Non-pigmented ciliary epithelial cell (primary cell): ENCODE data around the gene PISD.
"Not testable (repeated sequence)": the region's sequence is repeated elsewhere in the genome, so short reads cannot be mapped to it uniquely, and the experiment has no call there.

Experiments
- DNase-seq: peaks from one replicate; pipeline ENCODE4 v3.0.0-alpha.2; 2010; ENCODE audit warnings: low read depth

The PISD gene

DNA sequence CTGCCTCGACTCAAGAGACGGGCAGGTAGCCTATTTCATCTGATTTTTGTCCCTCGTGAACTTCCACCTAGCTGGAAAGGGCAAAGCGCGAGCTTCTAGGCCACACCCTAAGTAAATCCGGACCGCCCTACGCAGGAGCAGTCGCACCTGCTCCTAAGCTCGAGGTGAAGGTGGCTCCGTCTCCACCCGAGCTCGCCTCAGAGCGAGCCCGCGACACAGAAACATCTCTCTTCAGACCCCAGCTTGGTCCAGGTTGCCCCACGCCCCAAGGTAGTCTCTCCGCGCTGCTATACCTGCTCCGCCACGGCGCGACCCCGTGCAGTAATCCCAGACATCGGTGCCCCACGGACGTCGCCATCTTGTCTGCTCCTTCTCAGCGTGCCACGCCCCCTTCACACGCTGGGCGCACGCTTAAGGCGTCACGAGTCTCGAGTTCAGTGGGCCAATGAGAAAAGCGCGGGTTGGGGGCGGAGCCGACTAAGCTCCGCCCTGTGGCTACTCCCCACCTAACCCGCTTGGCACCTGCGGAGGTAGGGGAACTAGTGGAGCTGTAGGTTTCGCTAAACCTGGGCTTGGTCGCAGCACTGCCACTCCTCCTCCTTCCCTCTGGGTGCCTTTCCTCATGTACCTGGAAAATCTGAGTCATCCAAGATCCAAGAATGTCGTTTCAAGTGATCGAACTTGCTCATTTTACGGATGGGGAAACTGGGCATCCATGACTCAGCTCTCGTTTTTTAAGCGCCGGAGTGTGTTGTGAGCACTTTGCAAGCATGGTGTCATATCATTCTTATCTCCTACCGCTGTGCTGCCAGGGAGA lies at the start of gene PISD:
Gene PISD, minus strand, starts transcription at position 365 of the 817 bp plus-strand sequence. Its CDS starts 7 bp downstream, at position 358.
- DNase-seq, result peak; percentile 79

DNA sequence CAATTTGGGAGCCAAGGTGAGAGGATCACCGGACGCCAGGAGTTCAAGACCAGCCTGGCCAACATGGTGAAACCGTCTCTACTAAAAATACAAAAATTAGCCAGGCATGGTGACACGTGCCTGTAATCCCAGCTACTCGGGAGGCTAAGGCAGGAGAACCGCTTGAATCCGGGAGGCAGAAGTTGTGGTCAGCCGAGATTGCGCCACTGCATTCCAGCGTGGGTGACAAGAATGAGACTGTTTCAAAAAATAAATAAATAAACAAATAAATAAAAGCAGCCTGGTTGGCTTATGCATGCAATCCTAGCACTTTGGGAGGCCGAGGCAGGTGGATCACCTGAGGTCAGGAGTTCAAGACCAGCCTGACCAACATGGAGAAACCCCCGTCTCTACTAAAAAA lies 49.2 kb upstream of the PISD start:
- not testable (repeated sequence) for DNase-seq

DNA sequence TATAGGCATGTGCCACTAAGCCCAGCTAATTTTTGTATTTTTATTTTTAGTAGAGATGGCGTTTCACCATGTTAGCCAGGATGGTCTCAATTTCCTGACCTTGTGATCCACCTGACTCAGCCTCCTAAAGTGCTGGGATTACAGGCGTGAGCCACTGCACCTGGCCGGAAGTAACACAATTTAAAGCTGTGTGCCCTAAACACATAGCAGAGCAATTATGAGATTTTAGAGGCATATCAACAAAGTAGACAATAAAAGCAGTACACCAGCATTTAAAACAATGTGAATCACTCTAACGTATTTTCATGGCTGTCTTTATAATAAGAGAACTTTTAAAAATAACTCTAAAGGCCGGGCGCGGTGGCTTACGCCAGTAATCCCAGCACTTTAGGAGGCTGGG lies 45.5 kb upstream of the PISD start:
- DNase-seq, result no peak

DNA sequence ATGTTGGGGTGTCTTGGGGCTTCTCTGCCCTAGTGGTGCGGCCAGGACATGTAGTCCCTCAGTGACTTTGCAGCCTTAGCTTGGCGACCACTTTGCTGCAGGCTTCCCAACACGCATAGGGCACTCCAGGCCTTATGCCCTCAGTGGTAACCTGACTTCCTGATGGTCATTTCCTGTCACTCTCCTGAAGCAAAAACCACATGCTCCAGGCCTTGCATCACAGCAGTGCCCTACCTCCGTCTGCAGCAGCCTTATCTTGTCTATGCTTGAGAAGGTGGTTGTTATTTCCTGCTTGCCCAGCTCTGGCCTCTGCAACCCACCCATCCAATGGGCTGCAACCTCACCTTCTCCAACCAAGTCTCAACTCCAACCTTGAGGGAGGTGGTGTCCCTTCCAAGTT lies 33.4 kb upstream of the PISD start:
- DNase-seq, result no peak

DNA sequence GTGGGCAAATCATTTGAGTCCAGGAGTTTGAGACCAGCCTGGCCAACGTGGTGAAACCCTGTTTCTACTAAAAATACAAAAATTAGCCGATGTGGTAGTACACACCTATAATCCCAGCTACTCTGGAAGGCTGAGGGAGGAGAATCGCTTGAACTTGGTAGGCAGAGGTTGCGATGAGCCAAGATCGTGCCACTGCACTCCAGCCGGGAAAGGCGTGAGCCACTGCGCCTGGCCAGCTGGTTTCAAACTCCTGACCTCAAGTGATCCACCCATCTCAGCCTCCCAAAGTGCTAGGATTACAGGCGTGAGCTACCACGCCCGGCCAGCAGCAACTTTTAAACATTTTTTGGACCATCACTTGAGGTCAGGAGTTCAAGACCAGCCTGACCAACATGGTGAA lies 32.0 kb upstream of the PISD start:
- DNase-seq, result not testable (repeated sequence)

DNA sequence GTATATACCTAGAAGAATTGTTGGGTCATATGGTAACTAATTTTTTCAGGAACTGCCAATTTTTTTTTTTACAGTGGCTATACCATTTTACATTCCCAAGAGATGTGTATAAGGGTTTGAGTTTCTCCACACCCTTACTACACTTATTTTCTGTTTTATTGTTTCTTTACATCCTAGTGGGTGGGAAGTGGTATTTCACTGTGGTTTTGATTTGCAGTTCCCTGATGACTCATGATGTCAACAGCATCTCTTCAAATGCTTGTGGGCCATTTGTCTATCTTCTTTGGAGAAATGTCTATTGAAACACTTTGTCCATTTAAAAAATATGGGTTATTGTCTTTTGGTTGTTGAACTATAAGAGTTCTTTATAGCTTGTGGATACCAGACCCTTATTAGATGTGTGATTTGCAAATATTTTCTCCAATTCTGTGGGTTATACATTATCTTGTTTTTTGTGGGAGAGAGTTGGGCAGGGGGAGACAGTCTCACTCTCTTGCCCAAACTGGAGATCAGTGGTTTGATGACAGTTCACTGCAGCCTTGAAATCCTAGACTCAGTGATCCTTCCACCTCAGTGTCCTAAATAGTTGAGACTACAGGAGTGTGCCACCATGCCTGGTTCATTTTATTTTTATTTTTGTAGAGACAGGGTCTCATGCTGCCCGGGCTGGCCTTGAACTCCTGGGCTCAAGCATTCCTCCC lies 30.3 kb upstream of the PISD start:
- DNase-seq, result peak; percentile 43

DNA sequence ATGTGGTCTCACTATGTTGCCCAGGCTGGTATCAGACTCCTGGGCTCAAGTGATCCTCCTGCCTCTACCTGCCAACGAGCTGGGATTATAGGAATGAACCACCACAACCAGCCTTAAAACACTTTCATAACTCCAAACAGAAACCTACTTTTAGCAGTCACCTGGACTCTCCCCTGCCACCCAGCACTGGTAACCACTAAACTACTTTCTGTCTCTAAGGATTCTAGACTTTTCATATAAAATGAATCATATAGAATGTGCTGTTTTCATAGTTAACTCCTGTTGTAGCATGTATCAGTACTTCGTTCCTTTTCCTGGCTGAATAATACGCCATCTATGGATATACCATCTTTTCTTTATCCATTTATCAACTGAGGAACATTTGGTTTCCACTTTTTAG lies 29.4 kb upstream of the PISD start:
- no peak for DNase-seq

DNA sequence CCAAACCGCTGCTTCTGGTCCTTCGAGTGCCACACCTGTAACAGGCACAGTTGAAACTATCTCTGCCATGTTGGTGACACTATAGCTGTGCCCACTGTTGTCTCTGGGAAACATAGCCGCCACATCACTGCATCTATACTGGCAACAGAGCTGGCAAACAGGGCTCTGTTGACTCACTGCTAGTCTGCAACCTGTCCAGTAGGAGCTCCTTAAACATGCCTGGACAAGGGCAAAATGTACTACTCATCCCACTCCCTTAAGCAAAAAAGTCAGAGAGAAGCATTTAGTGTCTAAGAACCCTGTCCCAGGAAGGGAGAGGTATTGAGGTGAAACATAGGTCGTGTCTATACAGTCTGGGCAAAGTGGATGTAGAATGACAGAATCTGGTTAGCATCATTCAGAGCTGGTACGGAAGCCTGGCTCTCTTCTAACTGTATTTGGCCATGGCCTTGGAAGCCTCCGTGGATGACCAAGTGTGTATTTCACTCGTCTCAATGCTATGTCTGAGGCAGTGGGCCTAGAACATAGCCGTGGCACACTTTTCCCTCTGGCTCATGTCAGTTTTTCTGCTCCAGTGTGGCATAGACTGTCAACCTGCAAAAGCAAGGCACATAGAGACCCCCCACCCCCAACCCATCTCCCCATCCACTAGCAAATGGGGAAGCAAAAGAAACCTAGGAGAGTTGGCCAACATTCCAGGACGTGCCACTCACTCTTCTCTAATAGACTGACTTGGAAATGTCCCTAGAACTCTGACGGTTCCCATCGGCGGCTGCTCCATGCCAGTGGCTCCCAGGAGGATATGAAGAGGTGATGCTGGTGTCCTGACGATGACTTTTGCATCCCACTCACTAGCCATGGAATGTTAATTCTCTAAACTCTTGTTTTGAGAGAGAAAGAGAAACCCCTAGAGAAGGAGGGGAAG lies 21.4 kb upstream of the PISD start:
- no peak for DNase-seq

DNA sequence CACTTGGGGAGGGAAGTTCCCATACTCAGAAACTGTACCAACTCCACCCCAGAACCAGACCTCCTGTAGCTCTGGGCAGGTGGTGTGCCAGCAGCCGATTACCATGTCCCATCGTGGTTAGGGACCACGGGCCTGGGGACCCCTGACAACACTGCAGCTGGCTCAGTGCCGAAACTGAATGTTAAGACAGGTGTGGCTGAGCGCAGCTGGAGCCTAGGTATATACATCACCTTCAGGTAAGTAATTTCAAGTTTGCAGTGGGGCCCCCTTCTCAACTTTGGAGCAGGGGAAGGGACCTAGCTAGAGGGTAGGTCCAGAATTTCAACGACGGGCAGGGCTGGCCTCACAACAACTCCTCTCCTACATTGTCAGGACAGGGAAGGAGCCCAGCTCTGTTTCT lies 20.7 kb upstream of the PISD start:
- no peak for DNase-seq

DNA sequence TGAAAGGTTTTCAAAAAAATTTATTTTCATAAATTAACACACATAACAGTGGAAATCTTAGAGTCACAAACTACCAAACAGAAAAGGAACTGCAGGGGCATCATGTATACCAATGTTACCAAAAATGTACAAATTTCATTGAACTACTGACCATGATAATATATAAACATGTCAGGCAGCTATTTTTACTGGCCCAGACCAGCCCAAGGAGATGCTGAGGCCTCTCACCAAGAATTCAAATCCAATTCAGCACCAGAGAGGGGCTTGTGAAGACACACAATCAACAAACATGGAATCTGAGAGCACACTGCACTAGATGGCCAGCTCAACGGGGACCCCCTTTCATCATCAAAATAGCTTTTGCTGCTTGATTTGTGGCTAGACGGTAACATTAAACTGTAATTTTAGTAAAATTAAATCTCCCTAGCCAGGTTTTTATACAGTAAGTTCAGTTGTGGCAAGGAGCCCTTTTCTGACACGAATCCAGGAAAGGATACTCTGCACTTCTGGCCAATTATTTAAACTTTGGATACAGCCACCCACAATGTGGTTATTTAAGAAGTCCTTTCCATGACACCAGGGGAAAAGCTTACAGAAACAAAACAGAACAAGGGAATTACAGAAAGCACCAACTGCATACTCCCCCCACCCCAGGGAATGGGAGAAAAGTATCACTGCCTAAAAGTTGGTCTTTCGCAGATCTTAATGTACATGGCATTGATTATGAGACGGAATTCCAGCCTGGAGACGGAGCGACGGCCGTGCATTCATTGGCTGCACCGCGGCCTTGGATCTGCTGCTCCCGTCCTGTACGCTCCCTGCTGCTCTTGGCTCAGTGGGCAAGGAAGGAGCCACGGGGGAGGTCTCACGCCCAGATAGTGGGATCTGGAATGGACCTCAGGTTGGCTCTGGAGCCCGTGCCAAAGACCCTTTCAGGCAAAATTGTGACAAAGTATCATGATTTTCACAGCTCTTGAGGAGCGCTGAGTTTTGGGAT lies 19.6 kb upstream of the PISD start:
- DNase-seq, result no peak

DNA sequence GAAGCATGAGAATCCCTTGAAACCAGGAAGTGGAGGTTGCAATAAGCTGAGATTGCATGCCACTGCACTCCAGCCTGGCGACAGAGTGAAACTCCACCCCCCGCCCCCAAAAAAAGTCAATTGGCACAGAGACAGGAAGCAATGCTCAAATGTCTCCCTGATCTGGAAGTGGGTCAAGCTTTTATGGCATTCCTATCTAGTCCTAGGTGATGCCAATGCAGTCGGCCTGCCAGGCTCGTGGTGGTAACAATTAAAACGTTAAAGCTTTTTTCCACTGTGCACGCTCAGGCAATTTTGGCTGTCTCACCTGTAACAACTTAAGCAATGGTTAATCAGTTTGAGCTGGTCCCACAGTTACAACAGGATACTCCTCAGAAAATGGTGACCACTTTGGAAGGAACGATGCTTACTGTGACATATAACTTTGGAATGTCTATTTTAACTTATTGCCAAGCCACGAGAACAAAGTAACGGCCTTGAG lies 18.9 kb upstream of the PISD start:
- DNase-seq, result no peak

DNA sequence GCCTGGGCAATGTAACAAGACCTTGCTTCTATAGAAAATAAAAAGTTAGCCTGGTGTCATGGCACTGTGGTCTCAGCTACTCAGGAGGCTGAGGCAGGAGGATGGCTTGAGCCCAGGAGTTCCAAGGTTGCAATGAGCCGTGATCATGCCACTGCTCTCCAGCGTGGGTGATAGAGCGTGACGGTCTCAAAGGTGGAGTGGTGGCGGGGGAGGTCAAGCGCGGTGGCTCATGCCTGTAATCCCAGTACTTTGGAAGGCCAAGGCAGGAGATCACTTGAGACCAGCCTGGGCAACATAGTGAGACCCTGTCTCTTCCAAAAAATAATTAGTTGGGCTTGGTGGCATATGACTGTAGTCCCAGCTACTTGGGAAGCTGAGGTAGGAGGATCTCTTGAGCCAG lies 16.7 kb upstream of the PISD start:
- no peak for DNase-seq

DNA sequence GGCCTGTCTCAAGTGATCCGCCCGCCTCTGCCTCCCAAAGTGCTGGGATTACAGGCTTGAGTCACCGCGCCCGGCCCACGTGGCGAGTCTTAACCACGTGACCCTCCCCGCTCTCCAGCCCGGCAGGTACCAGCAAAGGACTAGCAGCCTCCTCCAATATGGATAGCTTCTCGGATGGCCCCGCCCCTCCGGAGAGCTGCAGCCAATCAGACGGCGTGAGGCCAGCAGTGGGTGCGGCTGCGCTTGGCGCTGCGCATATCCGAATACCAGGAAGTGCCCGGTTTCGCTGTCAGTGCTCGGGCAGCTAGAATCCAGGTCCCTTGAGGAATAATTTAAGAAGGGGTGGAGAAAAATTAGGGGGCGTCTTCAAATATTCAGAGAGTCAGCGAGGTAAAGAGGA lies 14.7 kb upstream of the PISD start:
- DNase-seq, result peak; percentile 81

DNA sequence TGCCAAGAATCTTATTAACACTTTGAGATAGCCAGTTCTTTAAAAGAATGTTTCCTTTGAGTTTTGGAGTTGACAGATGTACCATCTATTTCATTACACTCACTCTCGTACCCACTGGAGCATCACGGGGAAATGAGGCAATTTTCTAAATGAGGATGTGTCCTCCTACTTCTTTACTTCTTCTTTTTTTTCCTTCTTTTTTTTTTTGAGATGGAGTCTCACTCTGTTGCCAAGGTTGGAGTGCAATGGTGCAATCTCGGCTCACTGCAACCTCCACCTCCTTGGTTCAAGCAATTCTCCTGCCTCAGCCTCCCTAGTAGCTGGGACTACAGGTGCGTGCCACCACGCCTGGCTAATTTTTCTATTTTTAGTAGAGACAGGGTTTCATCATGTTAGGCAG lies 12.2 kb upstream of the PISD start:
- DNase-seq, result not testable (repeated sequence)

DNA sequence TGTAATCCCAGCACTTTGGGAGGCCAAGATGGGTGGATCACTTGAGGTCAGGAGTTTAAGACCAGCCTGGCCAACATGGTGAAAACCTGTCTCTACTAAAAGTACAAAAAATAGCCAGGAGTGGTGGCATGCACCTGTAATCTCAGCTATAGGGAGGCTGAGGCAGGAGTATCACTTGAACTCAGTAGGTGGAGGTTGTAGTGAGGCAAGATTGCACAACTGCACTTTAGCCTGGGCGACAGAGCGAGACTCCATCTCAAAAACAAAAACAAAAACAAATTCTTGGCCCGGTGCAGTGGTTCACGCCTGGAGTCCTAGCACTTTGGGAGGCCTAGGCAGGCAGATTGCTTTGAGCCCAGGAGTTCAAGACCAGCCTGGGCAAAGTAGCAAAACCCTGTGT lies 6.8 kb upstream of the PISD start:
- DNase-seq, result not testable (repeated sequence)

DNA sequence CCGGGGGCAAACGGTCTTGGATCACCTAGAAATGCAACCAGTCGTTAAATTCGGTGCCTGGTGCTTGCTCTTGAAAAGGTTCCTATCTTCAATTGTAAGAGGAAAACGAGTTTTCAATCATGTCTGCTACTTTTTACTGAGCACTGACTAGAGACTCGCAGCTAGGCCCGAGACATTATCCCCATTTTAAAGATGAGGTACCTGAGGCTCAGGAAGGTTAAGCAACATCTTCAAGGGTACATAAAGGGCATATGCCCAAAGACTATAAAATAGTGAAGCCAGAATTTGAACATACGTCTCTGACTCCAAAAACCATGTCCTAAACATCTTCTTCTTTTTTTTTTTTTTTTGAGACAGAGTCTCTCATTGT lies 638 bp upstream of the PISD start:
- DNase-seq, result no peak

DNA sequence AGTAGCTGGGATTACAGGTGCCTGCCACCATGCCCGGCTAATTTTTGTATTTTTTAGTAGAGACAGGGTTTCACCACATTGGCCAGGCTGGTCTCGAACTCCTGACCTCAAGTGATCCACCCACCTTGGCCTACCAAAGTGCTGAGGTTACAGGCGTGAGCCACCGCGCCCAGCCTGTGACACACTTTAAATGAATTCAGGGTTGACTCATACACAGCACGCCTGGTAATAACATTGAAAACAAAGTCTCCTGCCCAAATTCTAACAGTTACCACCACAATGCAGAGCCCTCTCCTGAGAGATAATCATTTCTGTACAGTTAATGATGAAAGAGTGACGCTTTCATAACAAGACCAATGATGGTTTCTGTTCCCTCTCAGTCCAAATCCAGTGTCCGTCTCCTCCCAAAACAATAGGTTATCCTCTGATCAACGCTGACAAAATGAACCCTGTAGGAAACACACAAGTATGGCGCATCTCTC lies 1.1 kb downstream of the PISD start:
- not testable (repeated sequence) for DNase-seq

DNA sequence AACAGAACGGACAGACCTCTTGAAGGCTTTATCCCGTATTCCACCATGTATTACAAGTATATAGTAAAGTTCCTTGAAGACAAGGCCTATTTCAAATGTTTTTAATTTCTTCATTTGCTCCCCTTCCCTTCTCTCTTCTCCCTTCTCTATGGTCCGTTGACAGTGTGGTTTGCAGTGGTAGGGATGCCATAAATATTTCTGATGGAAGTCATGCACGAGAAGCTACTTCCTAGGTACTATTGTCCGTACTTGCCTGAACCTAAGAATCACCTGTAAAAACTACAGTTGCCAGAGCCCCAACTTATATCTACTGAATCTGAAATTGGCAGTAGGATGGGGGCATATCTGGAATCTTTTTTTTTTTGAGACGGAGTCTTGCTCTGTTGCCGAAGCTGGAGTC lies 2.8 kb downstream of the PISD start:
- DNase-seq, result no peak

DNA sequence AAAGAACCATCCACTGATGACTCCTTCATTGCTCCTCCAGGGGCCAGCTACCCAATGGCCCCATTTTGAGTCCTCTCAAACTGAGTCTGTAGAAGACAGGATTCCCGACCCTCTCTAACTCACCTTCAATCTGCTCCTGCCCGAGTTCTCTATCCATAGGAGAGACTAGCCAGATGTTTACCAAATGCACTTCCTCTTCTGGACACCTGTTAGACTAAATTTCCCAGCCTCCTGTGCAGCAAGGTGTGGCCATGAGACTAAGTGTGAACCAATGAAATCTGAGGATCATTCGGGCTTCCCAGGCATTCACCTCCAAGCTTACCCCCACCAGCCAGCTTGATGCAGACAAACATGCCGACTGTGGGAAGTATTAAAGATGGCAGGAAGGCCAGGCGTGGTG lies 7.6 kb downstream of the PISD start:
- DNase-seq, result no peak

DNA sequence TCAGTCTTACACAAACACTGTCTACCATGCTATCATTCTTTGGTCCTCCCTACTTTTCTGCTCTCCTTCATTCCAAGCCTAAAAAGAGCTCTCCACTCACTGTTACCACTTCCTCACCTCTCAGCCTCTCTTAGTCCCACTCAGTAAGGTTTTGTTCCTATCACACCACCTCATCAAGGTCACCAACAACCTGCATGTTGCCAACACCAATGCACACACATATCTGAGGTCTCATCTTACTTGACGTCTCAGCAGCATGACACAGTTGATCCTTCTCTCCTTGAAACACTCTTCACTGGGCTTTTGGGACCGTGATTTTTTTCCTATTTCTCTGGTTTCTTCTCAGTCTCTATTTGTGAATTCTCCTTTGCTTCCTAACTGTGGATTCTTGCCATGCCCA lies 8.1 kb downstream of the PISD start:
- DNase-seq, result no peak
